Mucosa of stomach (tissue), 1 donor: ENCODE measurements around the gene CYB561.

Experiments used
- H3K27me3 ChIP-seq: one replicate; pipeline ENCODE4 v1.7.0; 2013; ENCODE audit warnings: mild to moderate bottlenecking, low read length; ENCODE audit not compliant: control insufficient read depth, insufficient read depth
- H3K36me3 ChIP-seq: one replicate; pipeline ENCODE4 v1.7.0; 2013; ENCODE audit warnings: low read length; ENCODE audit not compliant: control insufficient read depth, insufficient read depth
- H3K4me1 ChIP-seq: one replicate; pipeline ENCODE4 v1.7.0; 2013; ENCODE audit warnings: mild to moderate bottlenecking, low read length; ENCODE audit not compliant: control insufficient read depth, insufficient read depth
- H3K4me3 ChIP-seq: one replicate; pipeline ENCODE4 v1.7.0; 2013; ENCODE audit warnings: low read length
- H3K9ac ChIP-seq: one replicate; pipeline ENCODE4 v1.7.0; 2013; ENCODE audit warnings: mild to moderate bottlenecking, low read length, moderate library complexity
- H3K9me3 ChIP-seq: one replicate; pipeline ENCODE4 v1.7.0; 2013; ENCODE audit warnings: mild to moderate bottlenecking, low read length, moderate library complexity; ENCODE audit not compliant: control insufficient read depth
- donor health status: Pancreatic carcinoma.

CYB561 gene

DNA sequence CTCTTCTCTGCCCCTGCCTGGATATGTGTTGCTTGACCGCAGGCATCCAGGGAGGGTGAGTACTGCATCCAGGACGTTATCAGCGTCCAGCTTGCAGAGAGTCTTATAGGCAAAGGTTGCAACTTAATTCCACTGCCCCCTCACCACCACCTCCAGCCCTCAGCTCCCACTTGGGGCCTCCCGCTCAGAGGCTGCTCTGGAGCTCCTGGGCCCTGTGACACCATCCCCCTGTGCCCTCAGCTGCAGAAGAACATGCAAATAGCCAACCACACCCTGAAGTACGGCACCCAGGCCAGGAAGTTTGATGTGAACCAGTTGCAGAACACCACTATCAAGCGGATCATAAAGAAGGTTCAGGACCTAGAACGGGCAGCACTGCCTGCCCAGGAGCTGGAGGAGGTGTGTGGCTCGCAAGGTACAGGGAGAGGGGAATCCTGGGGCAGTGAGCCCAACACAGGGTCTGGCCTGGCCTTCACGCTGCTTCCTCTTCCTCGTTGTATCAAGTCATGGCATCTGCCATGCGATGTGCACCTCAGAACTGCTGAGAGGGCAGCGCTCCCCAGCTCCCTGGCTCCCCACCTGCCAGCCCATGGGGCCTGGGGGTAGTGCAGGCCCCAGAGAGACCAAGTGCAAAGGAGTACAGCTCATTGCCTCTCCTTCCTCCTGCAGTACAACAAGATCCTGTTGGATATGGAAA lies 40.4 kb upstream of the CYB561 start:
- no peaks in the 10 kb centered on the region for H3K4me1 ChIP-seq
- no peaks in the 10 kb centered on the region for H3K27me3 ChIP-seq
- H3K9ac ChIP-seq = no peak overlapping the region
- H3K9me3 ChIP-seq = no peaks in the 10 kb centered on the region
- H3K4me3 ChIP-seq = no peak overlapping the region
- no peaks in the 10 kb centered on the region for H3K36me3 ChIP-seq

DNA sequence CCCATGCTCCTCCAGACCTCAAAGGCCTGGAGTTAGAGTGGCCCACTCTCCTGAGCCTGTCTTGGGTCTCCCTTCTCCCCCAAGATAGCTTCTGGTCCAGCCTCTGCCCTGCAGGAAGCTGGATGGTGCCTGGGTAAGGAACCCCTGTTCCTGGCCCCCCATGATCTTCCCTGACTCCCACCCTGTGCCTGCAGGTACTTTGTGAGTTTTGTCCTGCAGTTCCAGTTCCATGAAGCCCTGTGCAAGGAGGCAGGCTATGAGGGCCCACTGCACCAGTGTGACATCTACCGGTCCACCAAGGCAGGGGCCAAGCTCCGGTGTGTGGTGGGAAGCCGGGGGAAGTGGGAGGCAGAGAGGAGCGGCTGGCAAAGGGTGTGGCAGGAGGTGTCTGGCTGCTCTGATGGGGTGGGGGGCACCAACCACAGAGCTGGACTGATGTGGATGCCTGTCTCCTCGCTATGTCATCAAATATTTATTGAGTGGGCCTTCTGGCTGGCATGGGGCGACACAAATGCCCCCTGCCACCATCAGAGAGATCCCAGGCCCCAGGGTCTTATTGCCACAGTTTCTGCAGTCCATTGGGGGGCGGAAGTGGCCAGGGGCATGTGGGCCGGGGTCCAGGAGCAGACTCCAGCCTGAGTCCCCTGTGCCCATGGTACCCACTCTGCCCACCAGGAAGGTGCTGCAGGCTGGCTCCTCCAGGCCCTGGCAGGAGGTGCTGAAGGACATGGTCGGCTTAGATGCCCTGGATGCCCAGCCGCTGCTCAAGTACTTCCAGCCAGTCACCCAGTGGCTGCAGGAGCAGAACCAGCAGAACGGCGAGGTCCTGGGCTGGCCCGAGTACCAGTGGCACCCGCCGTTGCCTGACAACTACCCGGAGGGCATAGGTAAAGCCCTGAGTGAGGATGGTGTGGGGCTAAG lies 37.8 kb upstream of the CYB561 start:
- Histone ChIP-seq H3K27me3 (no peaks in the 10 kb centered on the region), H3K36me3 (no peaks in the 10 kb centered on the region), H3K4me1 (peaks cover 5% of the 10 kb centered on the region), H3K9me3 (no peaks in the 10 kb centered on the region), H3K9ac (no peak overlapping the region), H3K4me3 (no peak overlapping the region)

DNA sequence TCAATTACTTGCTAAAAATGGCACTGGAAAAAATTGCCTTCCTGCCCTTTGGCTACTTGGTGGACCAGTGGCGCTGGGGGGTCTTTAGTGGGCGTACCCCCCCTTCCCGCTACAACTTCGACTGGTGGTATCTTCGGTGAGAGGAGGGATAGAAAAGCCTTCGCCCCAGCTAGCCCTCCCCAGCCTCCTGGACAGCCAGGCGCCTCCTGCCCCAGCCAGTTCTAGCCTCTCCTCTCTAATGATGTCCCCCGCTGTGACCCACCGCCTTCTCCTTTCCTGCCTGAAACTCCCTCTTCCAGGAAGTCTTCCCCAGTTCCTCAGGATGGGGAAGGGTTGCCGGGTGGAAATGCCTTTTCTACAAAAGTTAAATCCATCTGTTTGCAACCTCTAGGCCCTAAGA lies 36.9 kb upstream of the CYB561 start:
- Histone ChIP-seq H3K9me3 (no peaks in the 10 kb centered on the region), H3K4me3 (no peak overlapping the region), H3K9ac (no peak overlapping the region), H3K27me3 (peaks cover under 1% of the 10 kb centered on the region), H3K36me3 (no peaks in the 10 kb centered on the region), H3K4me1 (peaks cover 14% of the 10 kb centered on the region)

DNA sequence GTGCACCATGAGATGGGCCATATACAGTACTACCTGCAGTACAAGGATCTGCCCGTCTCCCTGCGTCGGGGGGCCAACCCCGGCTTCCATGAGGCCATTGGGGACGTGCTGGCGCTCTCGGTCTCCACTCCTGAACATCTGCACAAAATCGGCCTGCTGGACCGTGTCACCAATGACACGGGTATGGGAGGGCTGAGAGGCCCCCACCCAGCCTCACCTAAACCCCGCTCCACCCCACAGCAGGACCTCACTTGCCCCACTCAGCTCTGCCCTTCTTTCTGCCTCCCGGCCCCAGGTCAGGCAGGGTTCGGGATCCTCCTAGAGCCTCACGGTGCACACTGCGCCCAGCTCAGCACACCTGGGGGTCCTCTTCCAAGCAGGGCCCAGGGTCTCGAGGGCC lies 36.4 kb upstream of the CYB561 start:
- Histone ChIP-seq H3K4me1 (peaks cover 19% of the 10 kb centered on the region), H3K36me3 (no peaks in the 10 kb centered on the region)

DNA sequence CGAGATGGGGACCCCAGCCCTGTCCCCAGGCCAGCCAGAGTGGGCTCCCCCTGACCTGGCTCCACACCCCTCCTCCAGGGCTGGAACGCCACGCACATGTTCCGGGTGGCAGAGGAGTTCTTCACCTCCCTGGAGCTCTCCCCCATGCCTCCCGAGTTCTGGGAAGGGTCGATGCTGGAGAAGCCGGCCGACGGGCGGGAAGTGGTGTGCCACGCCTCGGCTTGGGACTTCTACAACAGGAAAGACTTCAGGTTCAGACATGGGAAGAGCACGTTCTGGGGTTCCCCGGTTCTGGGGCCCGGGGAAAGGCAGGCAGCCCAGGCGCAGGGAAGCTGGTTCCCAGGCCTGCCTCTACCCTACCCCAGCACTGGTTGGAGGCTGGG lies 35.4 kb upstream of the CYB561 start:
- Histone ChIP-seq H3K4me1 (peaks cover 21% of the 10 kb centered on the region), H3K36me3 (no peaks in the 10 kb centered on the region), H3K9me3 (no peaks in the 10 kb centered on the region), H3K4me3 (no peak overlapping the region), H3K27me3 (peaks cover 13% of the 10 kb centered on the region), H3K9ac (no peak overlapping the region)

More for the DNA sequence above, 36.4 kb upstream of the CYB561 start:
- Histone ChIP-seq H3K9me3 (no peaks in the 10 kb centered on the region), H3K4me3 (no peak overlapping the region), H3K27me3 (peaks cover 6% of the 10 kb centered on the region), H3K9ac (no peak overlapping the region)

DNA sequence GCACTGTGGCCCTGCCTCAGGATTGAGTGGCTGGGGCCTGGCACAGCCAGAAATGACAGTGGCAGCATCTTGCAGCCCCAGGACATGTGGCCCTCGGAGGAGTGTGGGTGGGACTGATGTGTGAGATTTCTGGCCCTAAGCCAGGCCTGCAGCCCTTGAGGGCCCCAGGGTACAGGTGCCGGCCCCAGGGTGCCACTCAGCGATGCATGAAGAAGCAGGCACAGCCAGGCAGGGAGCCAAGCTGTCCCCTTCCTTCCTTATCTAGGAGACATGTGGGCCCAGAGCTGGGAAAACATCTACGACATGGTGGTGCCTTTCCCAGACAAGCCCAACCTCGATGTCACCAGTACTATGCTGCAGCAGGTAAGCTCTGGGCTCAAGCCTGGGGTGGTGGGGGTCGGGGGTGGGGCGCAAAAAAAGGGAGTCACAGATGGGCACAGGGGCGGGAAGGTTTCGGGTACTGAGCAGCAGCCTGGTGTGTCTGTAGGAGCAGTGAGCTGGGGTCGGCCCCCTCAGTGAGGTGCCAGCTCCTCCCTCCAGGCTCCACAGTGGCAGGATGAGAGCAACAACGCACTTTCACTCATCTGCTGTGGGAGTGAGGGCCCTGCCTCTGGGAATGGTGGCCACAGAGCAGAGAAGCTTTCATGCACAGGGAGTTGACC lies 34.9 kb upstream of the CYB561 start:
- H3K9me3 ChIP-seq = no peaks in the 10 kb centered on the region
- H3K36me3 ChIP-seq = no peaks in the 10 kb centered on the region
- H3K4me1 ChIP-seq = peaks cover 21% of the 10 kb centered on the region
- H3K9ac ChIP-seq = no peak overlapping the region
- H3K4me3 ChIP-seq = no peak overlapping the region
- peaks cover 14% of the 10 kb centered on the region for H3K27me3 ChIP-seq

DNA sequence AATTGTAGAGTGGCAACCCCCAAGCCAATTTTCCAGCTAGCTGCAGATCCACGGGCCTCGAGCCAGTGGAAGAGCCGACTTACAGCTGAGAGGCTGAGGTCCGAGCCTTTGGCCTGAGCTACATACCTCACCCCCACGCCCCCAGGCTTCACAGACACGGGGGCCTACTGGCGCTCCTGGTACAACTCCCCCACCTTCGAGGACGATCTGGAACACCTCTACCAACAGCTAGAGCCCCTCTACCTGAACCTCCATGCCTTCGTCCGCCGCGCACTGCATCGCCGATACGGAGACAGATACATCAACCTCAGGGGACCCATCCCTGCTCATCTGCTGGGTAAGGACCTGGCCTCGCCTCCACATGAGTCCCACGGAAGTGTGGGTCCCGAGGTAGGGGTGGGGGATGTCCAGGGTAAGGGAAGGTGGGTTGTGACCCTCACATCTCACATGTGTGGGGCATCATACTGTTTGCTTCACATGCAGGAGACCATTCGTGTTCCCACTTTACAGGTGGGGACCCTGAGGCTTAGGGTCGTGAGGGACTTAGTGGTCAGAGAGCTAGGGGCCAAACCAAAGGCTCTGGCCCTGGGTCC lies 34.2 kb upstream of the CYB561 start:
- Histone ChIP-seq H3K27me3 (peaks cover 14% of the 10 kb centered on the region), H3K9me3 (no peaks in the 10 kb centered on the region), H3K36me3 (no peaks in the 10 kb centered on the region), H3K4me3 (no peak overlapping the region), H3K9ac (no peak overlapping the region), H3K4me1 (peaks cover 21% of the 10 kb centered on the region)

DNA sequence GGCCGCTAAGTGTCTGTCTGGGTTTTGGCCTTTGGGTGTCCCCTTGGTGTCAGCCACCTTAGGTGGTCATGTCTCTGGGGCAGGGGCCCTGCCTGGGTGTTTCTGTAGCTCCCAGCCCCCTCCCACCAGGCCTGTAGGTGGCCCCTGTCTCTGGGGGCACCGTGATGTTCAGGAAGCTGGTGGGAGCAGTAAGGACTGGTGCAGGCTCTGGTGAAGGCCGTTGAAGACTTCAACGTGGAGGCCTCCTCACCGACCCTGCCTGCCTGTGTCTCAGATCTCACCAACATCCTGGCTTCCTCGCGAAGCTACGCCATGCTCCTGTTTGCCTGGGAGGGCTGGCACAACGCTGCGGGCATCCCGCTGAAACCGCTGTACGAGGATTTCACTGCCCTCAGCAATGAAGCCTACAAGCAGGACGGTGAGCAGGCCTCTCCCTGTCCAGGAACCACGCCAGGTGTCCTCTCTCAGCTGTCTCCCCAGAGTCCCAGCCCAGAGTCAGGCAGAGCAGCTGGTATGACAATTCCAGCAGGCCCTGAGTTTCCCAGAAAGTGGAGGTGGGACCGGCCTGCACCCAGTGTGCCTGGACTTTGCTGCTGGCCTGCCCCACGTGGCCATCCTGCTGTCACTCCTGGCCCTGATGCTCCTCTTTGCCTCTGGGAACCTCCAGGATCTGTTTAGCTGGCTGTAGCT lies 33.5 kb upstream of the CYB561 start:
- Histone ChIP-seq H3K4me1 (peaks cover 21% of the 10 kb centered on the region), H3K36me3 (no peaks in the 10 kb centered on the region), H3K27me3 (peaks cover 14% of the 10 kb centered on the region), H3K4me3 (no peak overlapping the region), H3K9me3 (no peaks in the 10 kb centered on the region), H3K9ac (no peak overlapping the region)

DNA sequence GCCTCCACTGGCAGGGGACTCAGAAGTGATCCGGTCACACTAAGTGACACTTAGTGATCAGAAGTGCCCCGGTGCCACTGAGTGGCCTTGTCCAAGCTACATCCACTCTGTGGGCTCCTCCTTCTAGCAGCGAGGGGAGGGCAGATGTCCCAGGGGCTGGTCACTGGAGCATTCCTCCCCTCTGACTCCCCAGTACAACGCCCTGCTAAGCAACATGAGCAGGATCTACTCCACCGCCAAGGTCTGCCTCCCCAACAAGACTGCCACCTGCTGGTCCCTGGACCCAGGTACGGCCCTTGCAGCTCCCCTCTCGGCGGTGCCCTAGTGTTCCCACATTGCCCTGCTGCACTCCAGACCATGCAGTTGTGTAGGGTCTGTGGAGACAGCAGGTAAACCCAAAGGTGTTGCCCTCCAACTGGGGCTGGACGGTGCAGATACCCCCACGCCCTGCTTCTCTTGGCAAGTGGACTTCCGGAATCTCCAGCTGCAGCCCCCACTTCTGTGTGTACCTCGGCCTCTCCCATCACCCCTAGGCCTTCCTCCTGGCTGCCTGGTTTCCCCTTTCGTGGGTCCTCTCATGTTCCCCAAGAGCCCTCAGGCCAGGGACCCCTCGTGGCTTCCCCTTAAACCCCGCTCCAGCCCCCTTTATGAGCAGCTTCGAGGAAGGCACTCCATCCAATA lies 32.8 kb upstream of the CYB561 start:
- Histone ChIP-seq H3K9me3 (no peaks in the 10 kb centered on the region), H3K4me1 (peaks cover 24% of the 10 kb centered on the region), H3K9ac (no peak overlapping the region), H3K36me3 (no peaks in the 10 kb centered on the region), H3K4me3 (no peak overlapping the region), H3K27me3 (peaks cover 14% of the 10 kb centered on the region)

DNA sequence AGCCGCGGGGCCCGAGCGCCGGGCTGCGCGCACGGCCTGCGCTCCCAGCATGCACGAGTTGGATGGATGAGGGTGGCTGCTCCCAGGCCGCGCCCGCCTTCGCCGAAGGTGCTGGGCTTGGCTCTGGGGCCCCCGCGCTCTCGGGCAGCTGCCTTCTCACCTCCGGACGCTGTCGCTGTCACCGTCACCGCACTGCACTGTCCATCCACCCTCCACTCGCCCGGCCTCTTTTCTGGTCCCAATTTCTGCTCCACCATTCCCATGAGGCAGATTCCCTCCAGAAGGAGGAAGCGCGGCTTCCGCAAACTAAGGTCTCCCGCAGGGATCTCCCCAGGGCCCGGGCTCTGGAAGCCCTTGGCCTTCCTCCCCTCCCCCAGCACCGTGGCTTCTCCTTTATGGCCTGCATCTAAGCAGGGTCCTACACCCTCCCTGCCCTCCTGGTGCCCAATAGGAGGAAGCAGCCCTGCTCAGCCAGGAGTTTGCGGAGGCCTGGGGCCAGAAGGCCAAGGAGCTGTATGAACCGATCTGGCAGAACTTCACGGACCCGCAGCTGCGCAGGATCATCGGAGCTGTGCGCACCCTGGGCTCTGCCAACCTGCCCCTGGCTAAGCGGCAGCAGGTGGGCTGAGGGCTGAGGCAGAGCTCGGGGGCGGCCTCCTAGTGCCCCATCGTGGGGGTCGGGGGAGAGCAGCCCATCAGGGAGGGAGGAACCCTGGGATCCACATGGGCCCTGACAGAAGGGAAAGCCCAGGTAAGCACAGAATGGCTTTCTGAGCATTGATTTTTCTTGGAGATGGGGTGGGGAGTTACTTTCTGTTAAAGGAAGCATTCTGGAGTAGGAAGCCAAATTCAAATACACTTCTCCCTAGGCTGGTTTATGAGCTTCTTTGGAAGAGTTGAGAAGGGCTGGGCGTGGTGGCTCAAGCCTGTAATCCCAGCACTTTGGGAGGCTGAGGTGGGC lies 31.7 kb upstream of the CYB561 start:
- H3K4me1 ChIP-seq = peaks cover 27% of the 10 kb centered on the region
- peaks cover 14% of the 10 kb centered on the region for H3K27me3 ChIP-seq
- H3K36me3 ChIP-seq = no peaks in the 10 kb centered on the region
- no peaks in the 10 kb centered on the region for H3K9me3 ChIP-seq
- peak overlapping the region; percentile 40 for H3K9ac ChIP-seq
- no peak overlapping the region for H3K4me3 ChIP-seq
